Spleen (tissue), 7 donors: ENCODE results near the gene CNTD1.

Experiments used
- CTCF ChIP-seq, 11 experiments: fragments of 200-600 bp in 7 of 11; fragments of 450-650 bp in 4 of 11; sonication (generic) in 4 of 11; IDR thresholded peaks in 8 of 11; conservative IDR thresholded peaks in 3 of 11; 1 replicate in 7 of 11; 2 replicates in 4 of 11; pipeline versions ENCODE4 v1.4.0 to v1.8.0; 2016 to 2021; ENCODE audit warnings: antibody characterized with exemption in 11 of 11, inconsistent platforms in 4 of 11, mild to moderate bottlenecking in 1 of 11
- POLR2A ChIP-seq, 3 donors: fragments of 450-650 bp; IDR thresholded peaks; one replicate each; pipeline ENCODE4 v1.5.1; 2017; ENCODE audit warnings: antibody characterized with exemption in 3 of 3, mild to moderate bottlenecking in 1 of 3
- POLR2AphosphoS5 ChIP-seq, 3 donors: sonication (generic); formaldehyde crosslinking; IDR thresholded peaks; one replicate each; pipeline ENCODE4 v1.5.1; 2017; ENCODE audit warnings: antibody characterized with exemption in 3 of 3
- donor health status: DM: no; HTN: no; CAD: no; lungs with moderate emphysema.
- donor health status: DM: no; HTN: no; CAD: no.
- donor health status: DM: no; HTN: no; CAD: no.

GRCh38 chr17:42784409-42784808 lies 14.3 kb upstream of the CNTD1 start:
- TF ChIP-seq CTCF (IDR thresholded peaks at IDR 0.05 in 8 of 11, conservative IDR thresholded peaks at IDR 0.05 in 3 of 11) (no peak), POLR2A (IDR thresholded peaks at IDR 0.05) (no peak), POLR2AphosphoS5 (IDR thresholded peaks at IDR 0.05) (peak in 1 of 3 donors; percentile 25)
